K562 (cell line): ENCODE data around the gene LIF. TPM values are rescaled to one million over a fixed set of nuclear protein-coding genes. Genes with fewer than 3 reads are reported as not detected.

Source experiments
- ADNP ChIP-seq: fragments of 200-800 bp; sonication (Bioruptor generic); IDR thresholded peaks from 2 replicates; pipeline ENCODE4 v1.6.1; 2016; ENCODE audit warnings: missing genetic modification characterization, missing compliant biosample characterization
- BCOR ChIP-seq: fragments of 450-650 bp; IDR thresholded peaks from 2 replicates; pipeline ENCODE4 v1.6.1; 2016
- NCOA1 ChIP-seq: fragments of 450-650 bp; IDR thresholded peaks from 2 replicates; pipeline ENCODE4 v1.6.1; 2016; ENCODE audit warnings: low read depth
- PRMT5 ChIP-seq: sonication (generic); formaldehyde crosslinking; IDR thresholded peaks from 2 replicates; pipeline ENCODE4 v1.5.0; 2020; ENCODE audit warnings: missing genetic modification reagents
- ZFP36 ChIP-seq: fragments of 150-350 bp; IDR thresholded peaks from 2 replicates; pipeline ENCODE4 v1.6.1; 2018; ENCODE audit warnings: low read length, low read depth; ENCODE audit not compliant: partially characterized antibody
- ZNF253 ChIP-seq: fragments of 250-450 bp; sonication (Bioruptor Pico); conservative IDR thresholded peaks from 2 replicates; pipeline ENCODE4 v1.6.1; 2021; ENCODE audit warnings: mild to moderate bottlenecking
- ZNF41 ChIP-seq: fragments of 250-450 bp; sonication (Bioruptor Pico); conservative IDR thresholded peaks from 2 replicates; pipeline ENCODE4 v1.4.0; 2020; ENCODE audit warnings: mild to moderate bottlenecking
- polyA plus RNA-seq, 8 experiments: library from polyadenylated mRNA; depleted of rRNA in 4 of 8; stranded (reverse) in 5 of 8; unstranded in 3 of 8; fragments of >200 nt; fragmentation: Nextera tagmentation in 2 of 8; fragmentation: Illumina TruSeq in 1 of 8; extraction: Ambion mirVana in 2 of 8; extraction: Trizol in 1 of 8; gene quantifications; 2 replicates each; pipeline versions ENCODE4 v1.2.1 to v1.2.3, GENCODE V29; 2011 to 2014; ENCODE audit warnings: inconsistent platforms in 1 of 8, missing spikeins in 1 of 8
- total RNA-seq, 7 experiments: library from RNA; depleted of rRNA in 6 of 7; stranded (reverse); fragments of >200 nt in 6 of 7; fragmentation: Illumina TruSeq in 2 of 7; extraction: Trizol in 2 of 7; gene quantifications; 2 replicates each; pipeline versions ENCODE4 v1.2.1 to v1.2.3, GENCODE V29; 2011 to 2021; ENCODE audit warnings: low replicate concordance in 1 of 7
- TF ChIP-seq, protein P1 (sequence below): fragments of 250-450 bp; sonication (Bioruptor Pico); IDR thresholded peaks from 2 replicates; pipeline ENCODE4 v1.4.0; 2020

LIF gene
- total and polyA plus RNA-seq, 9 of the 15 experiments (the other 6 are each of a cell fraction or from before 2014, with no cell fraction given): 0.05 to 0.39 (median 0.18) TPM; not detected in 3

DNA sequence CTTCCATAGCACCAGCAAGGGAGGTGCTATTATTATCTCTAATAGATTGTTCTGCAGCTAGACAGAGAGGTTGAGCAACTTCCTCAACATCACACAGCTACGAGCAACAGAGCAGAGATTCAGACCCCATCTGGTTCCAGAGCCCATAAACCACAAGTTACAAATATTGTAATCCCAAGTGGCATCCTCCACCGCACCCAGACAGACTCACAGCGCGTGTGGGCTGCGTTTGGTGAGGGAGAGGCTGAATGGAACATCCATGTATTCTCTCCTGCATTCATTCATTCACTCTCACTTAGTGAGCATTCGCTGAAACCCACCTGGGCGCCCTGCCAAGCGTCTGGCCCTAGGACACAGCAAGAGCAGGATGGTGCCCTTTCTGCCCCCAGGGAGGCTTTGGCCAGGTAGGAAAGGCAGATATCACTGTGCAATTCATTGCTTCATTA, 33.5 kb downstream of the LIF start (continued):
- TF ChIP-seq, protein P1, sequence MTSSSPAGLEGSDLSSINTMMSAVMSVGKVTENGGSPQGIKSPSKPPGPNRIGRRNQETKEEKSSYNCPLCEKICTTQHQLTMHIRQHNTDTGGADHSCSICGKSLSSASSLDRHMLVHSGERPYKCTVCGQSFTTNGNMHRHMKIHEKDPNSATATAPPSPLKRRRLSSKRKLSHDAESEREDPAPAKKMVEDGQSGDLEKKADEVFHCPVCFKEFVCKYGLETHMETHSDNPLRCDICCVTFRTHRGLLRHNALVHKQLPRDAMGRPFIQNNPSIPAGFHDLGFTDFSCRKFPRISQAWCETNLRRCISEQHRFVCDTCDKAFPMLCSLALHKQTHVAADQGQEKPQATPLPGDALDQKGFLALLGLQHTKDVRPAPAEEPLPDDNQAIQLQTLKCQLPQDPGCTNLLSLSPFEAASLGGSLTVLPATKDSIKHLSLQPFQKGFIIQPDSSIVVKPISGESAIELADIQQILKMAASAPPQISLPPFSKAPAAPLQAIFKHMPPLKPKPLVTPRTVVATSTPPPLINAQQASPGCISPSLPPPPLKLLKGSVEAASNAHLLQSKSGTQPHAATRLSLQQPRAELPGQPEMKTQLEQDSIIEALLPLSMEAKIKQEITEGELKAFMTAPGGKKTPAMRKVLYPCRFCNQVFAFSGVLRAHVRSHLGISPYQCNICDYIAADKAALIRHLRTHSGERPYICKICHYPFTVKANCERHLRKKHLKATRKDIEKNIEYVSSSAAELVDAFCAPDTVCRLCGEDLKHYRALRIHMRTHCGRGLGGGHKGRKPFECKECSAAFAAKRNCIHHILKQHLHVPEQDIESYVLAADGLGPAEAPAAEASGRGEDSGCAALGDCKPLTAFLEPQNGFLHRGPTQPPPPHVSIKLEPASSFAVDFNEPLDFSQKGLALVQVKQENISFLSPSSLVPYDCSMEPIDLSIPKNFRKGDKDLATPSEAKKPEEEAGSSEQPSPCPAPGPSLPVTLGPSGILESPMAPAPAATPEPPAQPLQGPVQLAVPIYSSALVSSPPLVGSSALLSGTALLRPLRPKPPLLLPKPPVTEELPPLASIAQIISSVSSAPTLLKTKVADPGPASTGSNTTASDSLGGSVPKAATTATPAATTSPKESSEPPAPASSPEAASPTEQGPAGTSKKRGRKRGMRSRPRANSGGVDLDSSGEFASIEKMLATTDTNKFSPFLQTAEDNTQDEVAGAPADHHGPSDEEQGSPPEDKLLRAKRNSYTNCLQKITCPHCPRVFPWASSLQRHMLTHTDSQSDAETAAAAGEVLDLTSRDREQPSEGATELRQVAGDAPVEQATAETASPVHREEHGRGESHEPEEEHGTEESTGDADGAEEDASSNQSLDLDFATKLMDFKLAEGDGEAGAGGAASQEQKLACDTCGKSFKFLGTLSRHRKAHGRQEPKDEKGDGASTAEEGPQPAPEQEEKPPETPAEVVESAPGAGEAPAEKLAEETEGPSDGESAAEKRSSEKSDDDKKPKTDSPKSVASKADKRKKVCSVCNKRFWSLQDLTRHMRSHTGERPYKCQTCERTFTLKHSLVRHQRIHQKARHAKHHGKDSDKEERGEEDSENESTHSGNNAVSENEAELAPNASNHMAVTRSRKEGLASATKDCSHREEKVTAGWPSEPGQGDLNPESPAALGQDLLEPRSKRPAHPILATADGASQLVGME (CRISPR knock-in tag): no peak
- peak; percentile 78 for TF ChIP-seq ADNP (tag)
- peak; percentile 75 for TF ChIP-seq ZFP36
- peak; percentile 55; the same call in 1 of the 2 replicates for TF ChIP-seq BCOR
- TF ChIP-seq PRMT5 (CRISPR knock-in tag): no peak
- no peak for TF ChIP-seq ZNF253 (CRISPR knock-in tag)
- TF ChIP-seq NCOA1: no peak
- TF ChIP-seq ZNF41 (CRISPR knock-in tag): no peak
